Endothelial cell of umbilical vein (primary cell): ENCODE measurements around the gene GSE1. TPM values are rescaled to one million over a fixed set of nuclear protein-coding genes. Genes with fewer than 3 reads are reported as not detected.

ENCODE experiments used
- BruUV-seq: library from RNA; stranded (reverse); fragments of 400-500 nt; replicated peaks from 2 replicates; lab custom pipeline; 2021; lab: Mats Ljungman, UMichigan
- CTCF ChIA-PET: fragments of 300-600, 350-600 bp; sonication (Branson Sonifier 250); formaldehyde crosslinking; loops from one replicate; lab custom pipeline; 2021; ENCODE audit warnings: antibody characterized with exemption, inconsistent platforms; lab: Charles Lee
- POLR2A ChIA-PET: fragments of 300-600, 350-600 bp; sonication (Branson Sonifier 250); formaldehyde crosslinking; loops from one replicate; lab custom pipeline; 2021; ENCODE audit warnings: antibody characterized with exemption, inconsistent platforms; lab: Charles Lee
- DNase-seq: peaks from one replicate; pipeline ENCODE4 v3.0.0-alpha.2; 2011; ENCODE audit warnings: low read depth, low spot score
- FAIRE-seq: peaks from 2 replicates; lab custom pipeline; 2011; peaks lifted over from hg19 to GRCh38; lab: Jason Lieb, UNC
- H2AFZ ChIP-seq: 2 replicates; pipeline ENCODE4 v1.6.0; 2012; ENCODE audit warnings: low read depth, low read length, control low read depth, inconsistent platforms
- H3K27ac ChIP-seq: 2 replicates; pipeline ENCODE4 v1.5.1; 2011; ENCODE audit warnings: low read depth, mild to moderate bottlenecking, control low read depth, low read length, moderate library complexity; ENCODE audit not compliant: insufficient read depth
- H3K27me3 ChIP-seq, 2 experiments: 2 replicates each; pipeline versions ENCODE4 v1.6.0 to v1.6.1; 2011; ENCODE audit warnings: low read length in 2 of 2, mixed read lengths in 1 of 2; ENCODE audit not compliant: control insufficient read depth in 2 of 2, insufficient read depth in 2 of 2
- H3K36me3 ChIP-seq, 2 experiments: 2 replicates in 1 of 2; 3 replicates in 1 of 2; pipeline ENCODE4 v1.5.1; 2011; ENCODE audit warnings: low read length in 2 of 2, mild to moderate bottlenecking in 1 of 2, moderate library complexity in 1 of 2; ENCODE audit not compliant: control insufficient read depth in 2 of 2, insufficient read depth in 2 of 2; ENCODE audit errors: extremely low read depth in 1 of 2
- H3K4me1 ChIP-seq: 3 replicates; pipeline ENCODE4 v1.5.1; 2011; ENCODE audit warnings: mild to moderate bottlenecking, low read length; ENCODE audit not compliant: control insufficient read depth, insufficient read depth; ENCODE audit errors: extremely low read depth
- H3K4me2 ChIP-seq: 2 replicates; pipeline ENCODE4 v1.6.1; 2011; ENCODE audit warnings: low read length, control low read depth, mixed read lengths; ENCODE audit not compliant: insufficient read depth
- H3K4me3 ChIP-seq, 3 experiments: fragments of 200-600 bp in 1 of 3; sonication (generic), shearing (Covaris generic) in 1 of 3; replicated peaks in 1 of 3; 2 replicates each; pipeline ENCODE4 v1.5.1; 2011 to 2016; ENCODE audit warnings: control low read depth in 3 of 3, low read length in 3 of 3, mild to moderate bottlenecking in 2 of 3, inconsistent platforms in 1 of 3, low read depth in 1 of 3, moderate library complexity in 1 of 3; ENCODE audit not compliant: insufficient read depth in 1 of 3
- H3K79me2 ChIP-seq: 2 replicates; pipeline ENCODE4 v1.6.0; 2012; ENCODE audit warnings: low read length, inconsistent platforms; ENCODE audit not compliant: control insufficient read depth, insufficient read depth
- H3K9ac ChIP-seq: replicated peaks from 2 replicates; pipeline ENCODE3; 2011; ENCODE audit warnings: low read length, control low read depth; ENCODE audit not compliant: insufficient read depth; ENCODE audit errors: extremely low read depth
- H3K9me1 ChIP-seq: replicated peaks from 3 replicates; pipeline ENCODE4 v1.6.0; 2011; ENCODE audit warnings: mild to moderate bottlenecking, low read length; ENCODE audit not compliant: control insufficient read depth, insufficient read depth; ENCODE audit errors: extremely low read depth
- H3K9me3 ChIP-seq: replicated peaks from 2 replicates; pipeline ENCODE4 v1.5.1; 2012; ENCODE audit warnings: low read length, inconsistent platforms; ENCODE audit not compliant: control insufficient read depth, insufficient read depth
- H4K20me1 ChIP-seq: replicated peaks from 2 replicates; pipeline ENCODE3; 2011; ENCODE audit warnings: mild to moderate bottlenecking, low read length; ENCODE audit not compliant: control insufficient read depth, insufficient read depth; ENCODE audit errors: extremely low read depth
- CTCF ChIP-seq, 2 donors: IDR thresholded peaks; 1 replicate in 1 of 2; 2 replicates in 1 of 2; pipeline ENCODE4 v1.5.1; 2011; ENCODE audit warnings: low read length in 2 of 2, mild to moderate bottlenecking in 2 of 2, moderate library complexity in 2 of 2, control low read depth in 1 of 2, inconsistent platforms in 1 of 2, low read depth in 1 of 2; ENCODE audit not compliant: insufficient read depth in 1 of 2; ENCODE audit errors: extremely low read depth in 1 of 2
- EZH2 ChIP-seq: IDR thresholded peaks from 2 replicates; pipeline ENCODE4 v1.6.1; 2012; ENCODE audit warnings: borderline replicate concordance, low read depth, mild to moderate bottlenecking, moderate library complexity, low read length, inconsistent platforms; ENCODE audit not compliant: severe bottlenecking
- FOS ChIP-seq: IDR thresholded peaks from 2 replicates; pipeline ENCODE4 v1.6.1; 2011; ENCODE audit warnings: mild to moderate bottlenecking, low read length, moderate library complexity, borderline replicate concordance; ENCODE audit not compliant: insufficient read depth
- GATA2 ChIP-seq: IDR thresholded peaks from 2 replicates; pipeline ENCODE4 v1.7.0; 2011; ENCODE audit warnings: low read depth, mild to moderate bottlenecking, moderate library complexity, mixed read lengths, low read length; ENCODE audit not compliant: insufficient read length, insufficient read depth
- JUN ChIP-seq: IDR thresholded peaks from 2 replicates; pipeline ENCODE4 v1.6.1; 2011; ENCODE audit warnings: borderline replicate concordance, low read depth; ENCODE audit not compliant: insufficient read length, insufficient read depth
- MAX ChIP-seq: IDR thresholded peaks from 2 replicates; pipeline ENCODE4 v1.6.1; 2011; ENCODE audit not compliant: insufficient read depth, insufficient read length
- MYC ChIP-seq: IDR thresholded peaks from one replicate; pipeline ENCODE4 v1.6.1; 2011; ENCODE audit warnings: mild to moderate bottlenecking, low read depth, low read length
- POLR2A ChIP-seq: IDR thresholded peaks from 2 replicates; pipeline ENCODE4 v1.6.1; 2012; ENCODE audit warnings: low read depth, mild to moderate bottlenecking, control low read depth, low read length
- POLR2AphosphoS5 ChIP-seq: IDR thresholded peaks from 2 replicates; pipeline ENCODE4 v1.6.1; 2012; ENCODE audit warnings: low read depth, mild to moderate bottlenecking, control low read depth, low read length, moderate library complexity; ENCODE audit not compliant: insufficient read depth
- dilution Hi-C: fragments of 300-500 bp; cut with MboI; formaldehyde crosslinking; loops from one replicate; pipeline ENCODE4 v1.15.0; 2019; ENCODE audit warnings: low sequenced_read_pairs; ENCODE audit not compliant: extremely low pct_ligation_motif_present
- intact Hi-C: fragments of 100-400 bp; cut with micrococcal nuclease; formaldehyde crosslinking; loops from one replicate; pipeline ENCODE4 v1.10.0; 2022
- polyA plus RNA-seq, 4 experiments: library from polyadenylated mRNA; depleted of rRNA in 3 of 4; stranded (reverse) in 3 of 4; unstranded in 1 of 4; fragments of >200 nt; gene quantifications; 2 replicates each; pipeline versions ENCODE4 v1.2.1 to v1.2.3, GENCODE V29; 2011 to 2012; ENCODE audit warnings: missing spikeins in 1 of 4
- total RNA-seq: library from RNA; stranded (reverse); gene quantifications from 2 replicates; pipeline ENCODE4 v1.2.3, GENCODE V29; 2021

GSE1 gene
- total and polyA plus RNA-seq, 2 donors (not counting 3 experiments of a cell fraction or from before 2014, with no cell fraction given): 4.2 to 18.3 TPM

GRCh38 chr16:85580684-85581083 lies 32.4 kb upstream of the GSE1 start:
- dilution Hi-C loops (no loop called here), intact Hi-C loops (no loop called here)
- no peaks in the 10 kb centered on the region for H3K27me3 ChIP-seq
- H3K79me2 ChIP-seq: no peaks in the 10 kb centered on the region
- no peaks in the 10 kb centered on the region for H3K9me1 ChIP-seq
- H2AFZ ChIP-seq: no peak overlapping the region
- no peaks in the 10 kb centered on the region for H3K9me3 ChIP-seq
- H4K20me1 ChIP-seq: no peaks in the 10 kb centered on the region
- H3K4me2 ChIP-seq: no peak overlapping the region
- no TSS peak for BruUV-seq
- no peak overlapping the region for H3K27ac ChIP-seq
- ChIA-PET CTCF (no interaction called here), POLR2A (no interaction called here)
- FAIRE-seq (no peak), DNase-seq (no peak)
- H3K4me1 ChIP-seq: peaks cover 2% of the 10 kb centered on the region
- no peak overlapping the region for H3K4me3 ChIP-seq
- no peak overlapping the region for H3K9ac ChIP-seq
- TF ChIP-seq POLR2AphosphoS5 (no peak), FOS (no peak), MYC (no peak), JUN (no peak), CTCF (IDR thresholded peaks at IDR 0.05; ENCODE audit: extremely low read depth in 1 of 2, insufficient read depth in 1 of 2, low read depth in 1 of 2, low read length in 2 of 2) (no peak), EZH2 (no peak), GATA2 (no peak), MAX (no peak), POLR2A (no peak)
- no peaks in the 10 kb centered on the region for H3K36me3 ChIP-seq
